Measurements from ENCODE around the gene OSBPL2.

The OSBPL2 gene

DNA sequence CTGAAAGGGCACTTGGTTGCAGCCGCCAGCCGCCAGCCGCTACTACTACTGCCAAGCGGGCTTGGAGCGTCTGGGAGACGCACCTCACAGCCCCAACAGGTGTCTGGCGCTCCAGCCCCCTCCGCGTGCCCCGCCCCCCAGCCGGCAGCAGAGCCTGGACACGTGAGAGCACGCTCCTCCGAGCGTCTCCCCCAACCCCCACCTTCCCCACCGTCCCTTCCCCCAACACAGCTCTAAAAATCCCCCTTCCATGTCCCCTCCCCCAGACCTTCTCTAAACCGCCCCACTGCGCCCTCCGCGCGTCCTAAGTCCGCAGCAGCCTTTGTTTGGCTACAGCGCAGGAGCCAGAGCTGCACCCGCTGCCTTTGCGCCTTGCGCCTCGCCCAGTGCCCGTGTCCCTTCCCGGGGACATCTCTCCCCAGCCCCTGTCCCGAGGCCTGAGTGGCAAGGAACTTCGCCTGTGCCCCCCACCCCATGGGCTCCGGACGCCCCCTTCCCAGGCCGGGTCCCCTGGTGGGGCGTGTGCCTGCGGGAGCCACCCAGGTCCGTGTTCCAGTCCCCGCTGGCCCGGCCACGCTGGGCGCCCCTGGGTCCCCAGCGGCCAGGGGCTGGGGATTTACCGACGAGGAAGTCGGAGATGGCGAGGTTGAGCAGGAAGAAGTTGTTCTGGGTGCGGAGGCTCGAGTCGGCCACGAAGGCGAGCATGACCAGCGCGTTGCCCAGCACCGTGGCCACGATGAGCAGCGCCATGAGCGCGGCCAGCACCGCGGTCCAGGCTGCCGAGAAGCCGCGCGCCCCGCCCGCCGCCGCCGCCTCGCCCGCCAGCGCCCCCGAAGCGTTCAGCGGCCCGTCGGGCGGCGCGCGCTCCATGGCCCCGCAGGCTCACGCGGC lies 19.0 kb upstream of the OSBPL2 start:
- DNase-seq (ENCODE audit: insufficient read length, low spot score) (no peak), FAIRE-seq (no peak)

DNA sequence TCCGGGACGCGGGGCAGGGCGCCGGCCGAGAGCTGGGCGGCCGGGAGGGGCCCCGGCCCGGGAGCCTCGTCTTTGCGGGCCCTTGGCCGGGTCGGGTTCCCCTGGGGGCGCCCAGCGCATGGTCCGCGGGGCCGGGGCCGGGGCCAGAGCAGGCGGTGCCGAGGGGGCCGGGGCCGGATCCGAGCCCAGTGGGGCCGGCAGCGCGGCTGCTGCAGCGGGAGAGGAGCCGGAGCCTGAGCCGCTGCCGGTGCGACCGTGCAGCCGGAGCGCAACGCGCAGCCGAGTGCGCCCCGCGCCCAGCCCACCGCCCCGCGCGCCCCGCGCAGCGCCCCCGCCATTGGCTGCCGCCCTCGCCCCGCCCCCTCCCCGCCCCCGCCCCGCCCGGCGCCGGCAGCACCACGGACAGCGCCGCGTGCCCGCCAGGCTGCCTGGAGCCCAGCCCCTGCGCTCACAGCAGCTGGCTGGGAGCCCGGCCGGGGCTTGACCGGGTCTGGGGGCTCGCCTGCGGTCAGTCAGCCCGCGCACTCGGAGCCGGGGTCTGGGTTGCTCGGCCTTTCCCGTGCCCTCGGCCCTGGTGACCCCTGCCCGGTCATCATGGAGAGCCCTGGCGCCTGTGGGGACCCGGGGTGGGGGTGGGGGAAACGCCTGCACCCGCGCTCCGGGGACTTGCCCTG lies 18.2 kb upstream of the OSBPL2 start, which contains the start of gene HRH3:
TSS of gene HRH3 (minus strand) at position 287 of the 674 bp plus-strand sequence. CDS start 308 bp downstream, outside the sequence.
- no peak for FAIRE-seq
- no peak for TF ChIP-seq CTCF (IDR thresholded peaks at IDR 0.05; ENCODE audit: insufficient read depth, missing control alignments)
- peak; percentile 79 for DNase-seq (ENCODE audit: insufficient read length, low spot score)

More for the DNA sequence above, 19.0 kb upstream of the OSBPL2 start:
- no peak for TF ChIP-seq CTCF (IDR thresholded peaks at IDR 0.05; ENCODE audit: insufficient read depth, missing control alignments)

DNA sequence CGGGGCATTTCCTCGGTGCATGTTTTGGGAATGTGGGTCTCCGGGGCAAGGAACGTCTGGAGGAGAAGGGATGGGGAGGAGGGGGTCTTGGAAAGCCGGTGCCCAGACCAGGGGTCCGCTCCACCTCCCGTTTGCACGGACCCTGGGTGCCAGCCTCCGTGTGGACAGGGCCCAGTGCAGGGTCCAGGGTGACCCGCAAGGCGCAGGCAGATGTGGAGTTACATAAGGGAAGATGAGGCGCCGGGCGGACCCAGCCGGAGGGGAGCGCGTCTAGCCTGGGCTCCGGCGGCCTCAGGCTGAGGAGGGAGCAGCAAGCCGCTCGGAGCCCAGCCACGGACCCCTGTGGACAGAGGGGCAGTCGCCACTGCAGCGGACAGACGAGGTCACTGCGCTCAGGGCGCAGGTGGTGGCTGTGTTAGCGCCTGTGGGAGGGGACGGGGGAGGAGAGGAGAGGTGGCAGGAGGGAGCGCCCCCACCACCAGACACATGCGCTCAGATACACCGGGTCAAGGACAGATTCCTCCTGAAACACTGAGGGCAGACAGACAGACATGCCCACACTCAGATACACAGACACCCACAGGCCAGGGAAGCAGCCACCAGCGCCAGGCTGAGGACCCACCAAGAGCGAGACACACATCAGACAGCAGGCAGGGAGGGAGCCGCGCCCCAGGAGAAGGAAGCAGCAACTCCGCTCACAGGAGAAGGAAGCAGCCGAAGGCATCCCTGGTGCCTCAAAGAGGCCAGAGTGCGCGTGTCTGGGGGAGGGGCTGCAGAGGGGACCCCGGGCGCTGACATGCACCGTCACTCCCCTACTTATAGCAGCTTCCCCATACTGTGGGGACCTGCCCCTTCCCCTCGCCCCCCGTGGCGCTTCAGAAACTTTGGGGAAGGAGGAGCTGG lies 17.4 kb upstream of the OSBPL2 start:
- FAIRE-seq (no peak), DNase-seq (ENCODE audit: insufficient read length, low spot score) (no peak)
- TF ChIP-seq CTCF (IDR thresholded peaks at IDR 0.05; ENCODE audit: insufficient read depth, missing control alignments), result no peak

GRCh38 chr20:62222266-62222850 lies 16.0 kb upstream of the OSBPL2 start:
- FAIRE-seq, result no peak
- no peak for DNase-seq (ENCODE audit: insufficient read length, low spot score)
- no peak for TF ChIP-seq CTCF (IDR thresholded peaks at IDR 0.05; ENCODE audit: insufficient read depth, missing control alignments)

DNA sequence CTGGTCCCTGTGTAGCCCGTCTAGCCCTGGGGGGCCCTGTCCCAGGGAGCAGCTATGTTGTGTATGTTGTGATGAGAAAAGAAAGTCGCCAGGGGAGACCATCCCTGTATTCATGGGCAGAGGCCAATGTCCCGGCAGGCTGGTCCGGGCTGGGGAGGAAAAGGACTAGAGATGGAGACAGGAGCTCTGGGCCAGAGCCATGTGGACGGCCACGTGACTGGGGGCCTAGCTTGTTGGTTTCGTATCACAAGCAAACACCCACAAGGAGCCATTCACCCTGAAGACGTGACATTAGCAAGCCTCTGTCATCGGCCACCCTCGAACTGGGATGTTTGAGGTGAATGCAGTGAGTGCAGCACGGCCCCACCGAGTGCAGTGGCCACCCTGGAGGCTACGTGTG lies 15.3 kb upstream of the OSBPL2 start:
- DNase-seq (ENCODE audit: insufficient read length, low spot score), result no peak

More for the DNA sequence above, 15.3 kb upstream of the OSBPL2 start:
- FAIRE-seq, result no peak
- no peak for TF ChIP-seq CTCF (IDR thresholded peaks at IDR 0.05; ENCODE audit: insufficient read depth, missing control alignments)
